Smooth muscle cell of the coronary artery (primary cell): Measurements from ENCODE around the gene GTF3A. TPM values are rescaled to one million over a fixed set of nuclear protein-coding genes. Genes with fewer than 3 reads are reported as not detected.

Experiments
- total RNA-seq: library from RNA; depleted of rRNA; stranded (reverse); fragments of >200 nt; gene quantifications from 2 replicates; pipeline ENCODE4 v1.2.3, GENCODE V29; 2014; ENCODE audit warnings: low replicate concordance

GTF3A gene
- 43.3 and 122 TPM in 2 replicates for total RNA-seq

GRCh38 chr13:27424246-27425157 is at the start of gene GTF3A:
Gene GTF3A, plus strand, starts transcription at chr13:27424619.

GRCh38 chr13:27449936-27450828 is 25.8 kb downstream of the GTF3A start, which contains the start of gene MTIF3:
Gene MTIF3, minus strand, starts transcription at chr13:27450564. Its CDS starts 10,116 bp downstream, at chr13:27440448.

Other genes starting within 250 kb of the GTF3A start
- 556 and 809 TPM in 2 replicates for gene RPL21, start 173.1 kb upstream of the GTF3A start, total RNA-seq
- 2.5 and 11.7 TPM in 2 replicates for gene RASL11A, start 153.8 kb upstream of the GTF3A start, total RNA-seq
- 21.9 and 31.3 TPM in 2 replicates for gene MTIF3, start 25.9 kb downstream of the GTF3A start, total RNA-seq
- gene LNX2, start 195.9 kb downstream of the GTF3A start, total RNA-seq, result 5.1 and 9.9 TPM in 2 replicates
- 30.7 and 61.9 TPM in 2 replicates for gene POLR1D, start 197.3 kb downstream of the GTF3A start, total RNA-seq